ENCODE results near the gene TMUB2.

The TMUB2 gene

DNA sequence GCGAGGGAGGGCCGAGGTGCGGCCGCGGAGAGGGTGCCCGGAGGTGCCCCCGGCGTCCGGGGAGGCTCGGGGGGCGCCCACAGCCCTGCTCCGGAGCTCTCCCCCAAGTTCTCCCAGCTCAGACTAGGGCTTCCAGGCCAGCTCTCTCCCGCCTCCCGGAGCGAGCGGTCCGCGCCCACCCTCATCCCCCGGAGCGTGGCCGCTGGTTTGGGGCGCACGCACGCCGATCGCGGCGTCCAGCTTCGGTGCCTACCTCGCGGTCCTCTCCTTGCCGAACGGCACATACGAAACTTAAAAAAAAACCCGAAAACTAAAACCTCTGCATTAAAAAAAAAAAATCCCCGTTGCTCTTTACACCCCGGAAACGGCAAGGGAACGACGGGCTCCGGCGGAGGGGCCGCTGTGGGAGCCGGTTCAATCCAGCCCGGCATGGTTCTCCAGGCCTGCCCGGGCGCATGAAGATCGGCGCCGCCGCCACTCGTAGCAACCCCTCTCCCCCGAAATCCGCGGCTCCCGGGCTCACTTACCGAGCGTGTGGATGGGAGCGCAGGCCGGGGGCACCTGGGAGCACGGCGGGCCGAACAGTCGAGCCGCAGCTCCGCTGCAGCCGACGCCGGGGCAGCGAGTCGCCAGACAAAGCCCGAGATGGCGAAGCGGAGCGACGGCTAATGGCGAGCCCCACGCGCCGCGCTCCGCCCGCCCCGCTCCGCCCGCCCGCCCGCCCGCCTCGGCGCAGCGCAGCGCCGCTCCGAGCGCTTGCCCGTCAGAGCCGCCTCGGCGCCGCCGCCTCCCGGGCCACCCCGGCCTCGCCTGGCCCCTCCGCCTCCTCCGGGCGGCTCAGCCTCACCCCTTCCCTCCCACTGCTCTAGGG lies 33.7 kb downstream of the TMUB2 start:
- Histone ChIP-seq H3K27ac (peak overlapping the region; percentile 97), H3K4me3 (ENCODE audit: low read depth in 1 of 2, low read length in 1 of 2) (peak overlapping the region; percentile 72 to 78), H3K9me3 (no peaks in the 10 kb centered on the region), H3K4me1 (ENCODE audit: control insufficient read depth in 1 of 2, insufficient read depth in 1 of 2, low read depth in 1 of 2, low read length in 1 of 2) (peaks cover 32 to 38% of the 10 kb centered on the region in 2 experiments), H3K27me3 (peaks cover 29% of the 10 kb centered on the region), H3K36me3 (peaks cover 21% of the 10 kb centered on the region)
- TF ChIP-seq, protein P1, sequence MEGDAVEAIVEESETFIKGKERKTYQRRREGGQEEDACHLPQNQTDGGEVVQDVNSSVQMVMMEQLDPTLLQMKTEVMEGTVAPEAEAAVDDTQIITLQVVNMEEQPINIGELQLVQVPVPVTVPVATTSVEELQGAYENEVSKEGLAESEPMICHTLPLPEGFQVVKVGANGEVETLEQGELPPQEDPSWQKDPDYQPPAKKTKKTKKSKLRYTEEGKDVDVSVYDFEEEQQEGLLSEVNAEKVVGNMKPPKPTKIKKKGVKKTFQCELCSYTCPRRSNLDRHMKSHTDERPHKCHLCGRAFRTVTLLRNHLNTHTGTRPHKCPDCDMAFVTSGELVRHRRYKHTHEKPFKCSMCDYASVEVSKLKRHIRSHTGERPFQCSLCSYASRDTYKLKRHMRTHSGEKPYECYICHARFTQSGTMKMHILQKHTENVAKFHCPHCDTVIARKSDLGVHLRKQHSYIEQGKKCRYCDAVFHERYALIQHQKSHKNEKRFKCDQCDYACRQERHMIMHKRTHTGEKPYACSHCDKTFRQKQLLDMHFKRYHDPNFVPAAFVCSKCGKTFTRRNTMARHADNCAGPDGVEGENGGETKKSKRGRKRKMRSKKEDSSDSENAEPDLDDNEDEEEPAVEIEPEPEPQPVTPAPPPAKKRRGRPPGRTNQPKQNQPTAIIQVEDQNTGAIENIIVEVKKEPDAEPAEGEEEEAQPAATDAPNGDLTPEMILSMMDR (IDR thresholded peaks at IDR 0.05) = no peak

DNA sequence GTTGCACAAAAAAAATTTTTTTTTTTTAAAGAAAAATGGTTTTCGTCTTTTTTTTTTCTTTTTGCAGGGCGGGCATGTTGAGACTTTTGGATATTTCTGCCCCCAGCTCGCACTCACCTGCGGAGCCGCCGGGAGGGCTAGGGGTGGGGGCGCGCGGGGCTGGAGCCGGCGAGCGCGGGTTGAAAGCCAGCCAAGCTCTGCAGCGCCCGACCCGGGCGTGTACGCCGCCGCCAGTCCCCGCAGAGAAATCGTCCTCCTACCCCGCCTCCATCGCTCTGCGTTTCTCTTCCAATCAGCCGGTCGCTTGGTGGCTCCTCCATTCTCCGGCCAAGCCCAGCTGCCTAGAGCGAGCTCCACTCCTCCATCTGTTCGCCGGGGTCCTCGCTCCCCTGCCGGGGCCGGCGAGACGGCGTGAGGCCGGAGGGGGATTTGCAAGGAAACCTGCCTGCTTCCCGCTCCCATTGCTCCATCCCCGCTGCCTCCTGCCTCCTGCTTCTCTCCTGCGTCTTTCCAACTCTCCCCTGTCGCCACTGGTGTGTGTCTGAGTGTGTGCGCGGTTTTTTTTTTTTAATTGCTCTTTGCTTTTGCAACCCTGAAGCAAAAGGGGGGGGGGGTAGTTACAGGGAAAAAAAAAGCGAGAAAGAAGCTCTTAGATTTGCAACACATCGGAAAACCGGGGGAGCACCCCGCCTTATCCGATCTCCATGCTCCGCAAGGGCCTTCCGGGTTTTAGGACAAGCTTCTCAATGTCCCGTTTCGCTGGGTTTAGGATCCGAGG lies 34.5 kb downstream of the TMUB2 start:
- Histone ChIP-seq H3K4me1 (ENCODE audit: control insufficient read depth in 1 of 2, insufficient read depth in 1 of 2, low read depth in 1 of 2, low read length in 1 of 2) (peaks cover 32 to 35% of the 10 kb centered on the region in 2 experiments), H3K36me3 (peaks cover 13% of the 10 kb centered on the region), H3K27me3 (peaks cover 29% of the 10 kb centered on the region), H3K9me3 (no peaks in the 10 kb centered on the region), H3K27ac (peak overlapping the region; percentile 97), H3K4me3 (ENCODE audit: low read depth in 1 of 2, low read length in 1 of 2) (peak overlapping the region; percentile 72 to 78)
- TF ChIP-seq, protein P1 (IDR thresholded peaks at IDR 0.05) = no peak

DNA sequence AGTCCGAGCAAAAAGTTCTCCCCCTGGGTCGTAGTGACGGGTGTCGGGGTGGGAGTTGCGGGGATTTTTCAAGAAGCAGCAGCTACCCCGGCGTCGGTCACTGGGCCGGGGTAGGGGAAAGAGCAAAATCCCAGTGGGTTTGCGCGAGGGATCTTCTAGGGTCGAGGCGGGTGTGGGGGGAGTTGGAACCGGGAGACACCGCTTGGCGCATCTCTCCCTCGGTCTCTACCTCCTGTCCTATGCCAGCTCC lies 35.0 kb downstream of the TMUB2 start:
- H3K9me3 ChIP-seq = no peaks in the 10 kb centered on the region
- H3K27me3 ChIP-seq = peaks cover 29% of the 10 kb centered on the region
- TF ChIP-seq, protein P1 (IDR thresholded peaks at IDR 0.05) = no peak
- peak overlapping the region; percentile 97 for H3K27ac ChIP-seq
- peaks cover 29% of the 10 kb centered on the region in 2 experiments for H3K4me1 ChIP-seq (ENCODE audit: control insufficient read depth in 1 of 2, insufficient read depth in 1 of 2, low read depth in 1 of 2, low read length in 1 of 2)
- peak overlapping the region; percentile 72 to 78 for H3K4me3 ChIP-seq (ENCODE audit: low read depth in 1 of 2, low read length in 1 of 2)
- H3K36me3 ChIP-seq = peaks cover 8% of the 10 kb centered on the region

DNA sequence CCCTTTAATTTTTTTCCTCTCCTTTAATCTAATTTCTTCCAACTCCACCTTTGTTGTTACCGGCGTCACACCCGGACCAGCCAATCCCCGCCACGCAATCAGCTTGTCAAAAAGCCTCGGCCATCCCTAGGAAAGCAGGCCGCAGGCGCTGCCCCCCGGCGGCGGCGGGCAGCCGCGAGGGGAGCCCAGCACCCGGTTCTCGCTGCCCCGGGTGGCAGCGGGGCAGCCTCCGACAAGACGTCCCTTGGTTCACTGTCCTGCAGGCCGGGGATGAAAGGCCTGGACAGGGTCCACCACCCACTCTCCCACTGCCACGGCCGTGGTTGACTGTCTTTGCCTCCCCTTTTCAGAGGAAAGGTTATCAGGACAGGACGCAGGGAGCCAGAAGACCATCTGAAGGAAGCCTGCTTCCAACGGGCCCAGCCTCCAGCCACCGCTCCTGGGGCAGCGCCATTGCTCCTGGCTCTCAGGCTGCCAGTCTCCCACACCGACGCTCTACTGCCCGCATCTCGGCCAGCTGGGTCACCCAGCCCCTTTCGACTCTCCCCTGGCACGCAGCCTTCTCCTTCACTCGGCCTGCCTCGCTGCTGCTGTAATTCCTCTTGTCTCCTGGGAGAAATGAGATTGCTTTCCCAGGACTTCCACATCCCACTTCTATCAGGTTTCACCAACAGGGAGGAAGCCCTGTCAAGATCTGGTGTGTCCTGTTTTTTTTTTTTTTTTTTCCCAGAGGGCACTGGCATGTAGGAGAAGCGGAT lies 35.5 kb downstream of the TMUB2 start:
- Histone ChIP-seq H3K9me3 (no peaks in the 10 kb centered on the region), H3K36me3 (peaks cover 3% of the 10 kb centered on the region), H3K4me1 (ENCODE audit: control insufficient read depth in 1 of 2, insufficient read depth in 1 of 2, low read depth in 1 of 2, low read length in 1 of 2) (peaks cover 25 to 26% of the 10 kb centered on the region in 2 experiments), H3K27ac (peak overlapping the region; percentile 97), H3K4me3 (ENCODE audit: low read depth in 1 of 2, low read length in 1 of 2) (peak overlapping the region; percentile 72 to 78), H3K27me3 (peaks cover 29% of the 10 kb centered on the region)
- TF ChIP-seq, protein P1 (IDR thresholded peaks at IDR 0.05) = no peak

DNA sequence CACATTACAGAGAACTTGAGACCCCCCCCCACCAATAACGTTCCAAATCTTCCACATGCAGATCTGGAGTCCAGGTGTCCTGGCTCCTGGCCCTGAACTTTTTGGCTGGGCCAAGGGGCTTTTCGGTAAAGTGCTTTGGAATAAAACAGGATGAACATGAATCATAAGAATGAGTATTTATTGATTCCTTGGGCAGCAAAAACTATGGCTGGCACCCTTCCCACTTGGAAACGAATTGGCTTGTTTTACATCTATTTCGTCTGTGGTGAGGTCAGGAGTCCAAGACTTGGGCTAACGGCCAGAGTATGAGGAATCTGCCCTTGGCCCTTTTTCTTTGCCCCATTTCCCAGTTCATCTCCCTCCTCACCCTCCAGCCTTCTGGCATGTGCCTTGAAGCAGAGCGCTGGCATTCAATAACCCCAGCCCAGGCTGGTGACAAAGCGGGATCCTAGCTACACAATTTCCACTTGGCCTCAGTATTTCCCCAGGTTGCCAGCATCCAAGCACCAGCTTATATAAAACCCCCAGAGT lies 36.8 kb downstream of the TMUB2 start:
- Histone ChIP-seq H3K27me3 (peaks cover 29% of the 10 kb centered on the region), H3K4me1 (ENCODE audit: control insufficient read depth in 1 of 2, insufficient read depth in 1 of 2, low read depth in 1 of 2, low read length in 1 of 2) (peaks cover 14 to 15% of the 10 kb centered on the region in 2 experiments), H3K9me3 (no peaks in the 10 kb centered on the region), H3K36me3 (no peaks in the 10 kb centered on the region), H3K27ac (no peak overlapping the region), H3K4me3 (ENCODE audit: low read depth in 1 of 2, low read length in 1 of 2) (no peak overlapping the region)
- TF ChIP-seq, protein P1 (IDR thresholded peaks at IDR 0.05) = no peak
